Left lung (tissue), 10 donors: ENCODE results near the gene MMP20. TPM values are rescaled to one million over a fixed set of nuclear protein-coding genes. Genes with fewer than 3 reads are reported as not detected.

Experiments
- ATAC-seq: fragments of 200-7000 bp; cut with Tn5 transposase; one replicate; pipeline ENCODE4 v1.9.1; 2020; ENCODE audit warnings: moderate library complexity
- DNase-seq, 4 donors: peaks; one replicate each; pipeline ENCODE4 v3.0.0-alpha.2; 2013 to 2020
- H3K27ac ChIP-seq, 2 donors: fragments of 200-600 bp; sonication (generic) in 1 of 2; one replicate each; pipeline versions ENCODE4 v1.5.0 to v1.8.0; 2020 to 2021
- H3K27me3 ChIP-seq, 2 donors: fragments of 200-600 bp; sonication (generic) in 1 of 2; one replicate each; pipeline versions ENCODE4 v1.5.0 to v1.8.0; 2020 to 2021
- H3K36me3 ChIP-seq, 2 donors: fragments of 200-600 bp; sonication (generic) in 1 of 2; one replicate each; pipeline versions ENCODE4 v1.5.0 to v1.8.0; 2020 to 2021
- H3K4me1 ChIP-seq, 2 donors: fragments of 200-600 bp; one replicate each; pipeline ENCODE4 v1.8.0; 2021
- H3K4me3 ChIP-seq, 2 donors: fragments of 200-600 bp; sonication (generic) in 1 of 2; one replicate each; pipeline versions ENCODE4 v1.5.0 to v1.8.0; 2020 to 2021; ENCODE audit warnings: mild to moderate bottlenecking in 1 of 2
- H3K9me3 ChIP-seq, 2 donors: fragments of 200-600 bp; sonication (generic) in 1 of 2; one replicate each; pipeline versions ENCODE4 v1.5.0 to v1.8.0; 2020 to 2021
- CTCF ChIP-seq, 2 donors: fragments of 200-600 bp; sonication (generic) in 1 of 2; IDR thresholded peaks; one replicate each; pipeline versions ENCODE4 v1.5.0 to v1.8.0; 2021; ENCODE audit warnings: antibody characterized with exemption in 2 of 2
- intact Hi-C, 2 donors: fragments of 100-400 bp; cut with DNase I; formaldehyde crosslinking; loops; one replicate each; pipeline versions ENCODE4 v1.11.2 to v1.14.2; 2022
- polyA plus RNA-seq, 6 donors: library from polyadenylated mRNA; unstranded; fragments of 120-200 nt; gene quantifications; one replicate each; pipeline ENCODE4 v1.2.1, GENCODE V29; 2013; ENCODE audit not compliant: insufficient read length in 6 of 6
- total RNA-seq, 2 donors: library from RNA; stranded (reverse); fragmentation: NEBNext Ultra II Directional; extraction: Animal tissue kit (Norgen Biotek cat#: 25700); gene quantifications; one replicate each; pipeline ENCODE4 v1.2.1, GENCODE V29; 2021
- donor health status: DM: no; HTN: yes; CAD: no.
- donor health status: DM: no; HTN: no; CAD: no.

The MMP20 gene
- total and polyA plus RNA-seq, 8 donors = not detected

GRCh38 chr11:102661040-102661439 lies 35.9 kb upstream of the MMP20 start:
- TF ChIP-seq CTCF (IDR thresholded peaks at IDR 0.05) = no peak
- intact Hi-C loops = no loop called here

GRCh38 chr11:102656528-102656927 lies 31.4 kb upstream of the MMP20 start:
- H3K4me1 ChIP-seq = no peaks in the 10 kb centered on the region
- no peaks in the 10 kb centered on the region for H3K27me3 ChIP-seq
- no peak for DNase-seq
- H3K27ac ChIP-seq = no peak overlapping the region
- no peak for TF ChIP-seq CTCF (IDR thresholded peaks at IDR 0.05)
- ATAC-seq = no peak
- intact Hi-C loops = no loop called here
- no peak overlapping the region for H3K4me3 ChIP-seq
- H3K9me3 ChIP-seq = no peaks in the 10 kb centered on the region
- no peaks in the 10 kb centered on the region for H3K36me3 ChIP-seq

More at GRCh38 chr11:102661040-102661439, 35.9 kb upstream of the MMP20 start:
- DNase-seq (no peak), ATAC-seq (no peak)
- Histone ChIP-seq H3K36me3 (no peaks in the 10 kb centered on the region), H3K4me3 (no peak overlapping the region), H3K9me3 (no peaks in the 10 kb centered on the region), H3K4me1 (no peaks in the 10 kb centered on the region), H3K27ac (no peak overlapping the region), H3K27me3 (no peaks in the 10 kb centered on the region)

DNA sequence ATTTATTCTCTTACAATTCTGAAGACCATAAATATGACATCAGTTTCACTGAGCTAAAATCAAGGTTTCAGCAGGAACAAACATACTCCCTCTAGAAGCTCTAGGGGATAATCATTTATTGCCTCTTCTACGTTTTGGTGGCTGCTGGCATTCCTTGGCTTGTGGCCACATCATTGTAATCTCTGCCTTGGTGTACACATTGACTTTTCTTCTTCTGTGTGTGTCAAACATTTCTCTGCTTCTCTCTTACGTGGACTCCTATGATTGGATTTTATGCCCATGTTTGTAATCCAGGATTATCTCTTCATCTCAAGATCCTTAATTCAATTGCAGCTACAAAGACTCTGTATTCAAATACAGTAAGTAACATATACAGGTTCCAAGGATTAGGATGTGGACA lies 30.4 kb upstream of the MMP20 start:
- ATAC-seq (no peak), DNase-seq (no peak)
- Histone ChIP-seq H3K27ac (no peak overlapping the region), H3K9me3 (no peaks in the 10 kb centered on the region), H3K4me1 (no peaks in the 10 kb centered on the region), H3K36me3 (no peaks in the 10 kb centered on the region), H3K4me3 (no peak overlapping the region), H3K27me3 (no peaks in the 10 kb centered on the region)
- intact Hi-C loops = no loop called here
- TF ChIP-seq CTCF (IDR thresholded peaks at IDR 0.05) = no peak

DNA sequence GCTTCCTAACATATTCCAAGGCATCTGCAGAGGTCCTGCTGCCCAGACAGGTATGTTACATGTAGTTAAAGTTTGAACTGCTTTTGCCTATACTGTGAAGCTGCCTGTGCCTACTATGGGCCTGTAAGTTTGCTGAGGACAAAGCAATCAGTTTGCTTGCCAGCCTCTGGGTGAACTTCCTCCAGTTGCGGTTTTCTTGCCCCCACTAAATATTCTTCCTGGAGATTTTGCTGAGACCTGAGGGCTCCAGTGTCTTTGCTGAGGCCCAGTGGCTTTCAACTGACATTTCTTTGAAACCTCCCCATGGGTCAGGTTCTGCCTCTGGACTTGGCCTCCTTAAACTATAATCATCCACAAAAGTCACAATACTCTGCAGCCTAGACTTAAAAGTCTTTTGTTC lies 29.6 kb upstream of the MMP20 start:
- no peaks in the 10 kb centered on the region for H3K4me1 ChIP-seq
- DNase-seq (no peak), ATAC-seq (no peak)
- intact Hi-C loops = no loop called here
- H3K9me3 ChIP-seq = no peaks in the 10 kb centered on the region
- H3K27ac ChIP-seq = no peak overlapping the region
- no peaks in the 10 kb centered on the region for H3K36me3 ChIP-seq
- H3K4me3 ChIP-seq = no peak overlapping the region
- no peaks in the 10 kb centered on the region for H3K27me3 ChIP-seq
- TF ChIP-seq CTCF (IDR thresholded peaks at IDR 0.05) = no peak

DNA sequence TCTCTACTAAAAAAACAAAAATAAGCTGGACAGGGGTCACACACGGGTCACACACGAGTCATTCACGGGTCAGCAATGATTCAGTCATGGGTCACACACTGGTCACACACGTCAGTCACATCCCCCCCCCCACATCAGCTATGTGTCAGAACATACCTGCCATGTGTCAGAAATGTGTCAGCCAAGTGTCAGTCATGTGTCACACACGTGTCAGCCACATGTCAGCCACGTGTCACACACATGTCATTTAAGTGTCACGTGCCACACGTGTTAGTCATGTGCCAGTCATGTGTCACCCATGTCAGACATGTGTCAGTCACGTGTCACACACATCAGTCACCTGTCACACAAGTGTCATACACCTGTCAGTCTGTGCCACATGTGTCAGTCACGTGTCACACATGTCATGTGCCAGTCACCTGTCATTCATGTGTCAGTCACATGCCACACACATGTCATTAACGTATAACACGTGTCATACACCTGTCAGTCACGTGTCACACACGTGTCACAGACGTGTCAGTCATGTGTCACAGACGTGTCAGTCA lies 28.7 kb upstream of the MMP20 start:
- Histone ChIP-seq H3K9me3 (no peaks in the 10 kb centered on the region), H3K4me1 (no peaks in the 10 kb centered on the region), H3K27ac (no peak overlapping the region), H3K36me3 (no peaks in the 10 kb centered on the region), H3K27me3 (no peaks in the 10 kb centered on the region), H3K4me3 (no peak overlapping the region)
- ATAC-seq = no peak
- no peak for DNase-seq
- intact Hi-C loops = no loop called here
- no peak for TF ChIP-seq CTCF (IDR thresholded peaks at IDR 0.05)
